ENCODE results near the gene IL10RA. TPM values are rescaled to one million over a fixed set of nuclear protein-coding genes. Genes with fewer than 3 reads are reported as not detected.
"Not testable (repeated sequence)": the region's sequence is repeated elsewhere in the genome, so short reads cannot be mapped to it uniquely, and the experiment has no call there.

Gene IL10RA
- total RNA-seq, 4 donors from 2014 or later: 23.2 to 65.9 (median 44.4) TPM

DNA sequence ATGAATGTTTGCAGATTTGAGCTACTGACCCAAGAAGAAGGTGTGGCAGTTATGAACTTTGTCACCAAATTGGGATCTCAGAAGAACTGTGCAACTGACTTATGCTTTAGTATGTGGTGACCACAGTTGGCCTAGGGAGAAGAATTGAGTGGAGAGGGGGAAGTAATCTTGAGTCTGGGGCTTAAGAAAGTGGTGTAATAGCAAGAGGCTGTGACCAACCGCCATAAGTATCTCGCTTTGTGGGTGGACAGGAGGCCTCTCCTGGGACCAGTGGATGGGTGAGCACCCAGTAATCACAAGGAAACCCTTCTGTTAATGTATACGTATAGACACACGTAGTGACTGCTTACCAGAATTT, 12.7 kb upstream of the IL10RA start:
- DNase-seq (ENCODE audit: low spot score): no peak
- TF ChIP-seq, protein P1, sequence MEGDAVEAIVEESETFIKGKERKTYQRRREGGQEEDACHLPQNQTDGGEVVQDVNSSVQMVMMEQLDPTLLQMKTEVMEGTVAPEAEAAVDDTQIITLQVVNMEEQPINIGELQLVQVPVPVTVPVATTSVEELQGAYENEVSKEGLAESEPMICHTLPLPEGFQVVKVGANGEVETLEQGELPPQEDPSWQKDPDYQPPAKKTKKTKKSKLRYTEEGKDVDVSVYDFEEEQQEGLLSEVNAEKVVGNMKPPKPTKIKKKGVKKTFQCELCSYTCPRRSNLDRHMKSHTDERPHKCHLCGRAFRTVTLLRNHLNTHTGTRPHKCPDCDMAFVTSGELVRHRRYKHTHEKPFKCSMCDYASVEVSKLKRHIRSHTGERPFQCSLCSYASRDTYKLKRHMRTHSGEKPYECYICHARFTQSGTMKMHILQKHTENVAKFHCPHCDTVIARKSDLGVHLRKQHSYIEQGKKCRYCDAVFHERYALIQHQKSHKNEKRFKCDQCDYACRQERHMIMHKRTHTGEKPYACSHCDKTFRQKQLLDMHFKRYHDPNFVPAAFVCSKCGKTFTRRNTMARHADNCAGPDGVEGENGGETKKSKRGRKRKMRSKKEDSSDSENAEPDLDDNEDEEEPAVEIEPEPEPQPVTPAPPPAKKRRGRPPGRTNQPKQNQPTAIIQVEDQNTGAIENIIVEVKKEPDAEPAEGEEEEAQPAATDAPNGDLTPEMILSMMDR (IDR thresholded peaks at IDR 0.05): no peak
- ATAC-seq (ENCODE audit: low FRiP score): no peak

DNA sequence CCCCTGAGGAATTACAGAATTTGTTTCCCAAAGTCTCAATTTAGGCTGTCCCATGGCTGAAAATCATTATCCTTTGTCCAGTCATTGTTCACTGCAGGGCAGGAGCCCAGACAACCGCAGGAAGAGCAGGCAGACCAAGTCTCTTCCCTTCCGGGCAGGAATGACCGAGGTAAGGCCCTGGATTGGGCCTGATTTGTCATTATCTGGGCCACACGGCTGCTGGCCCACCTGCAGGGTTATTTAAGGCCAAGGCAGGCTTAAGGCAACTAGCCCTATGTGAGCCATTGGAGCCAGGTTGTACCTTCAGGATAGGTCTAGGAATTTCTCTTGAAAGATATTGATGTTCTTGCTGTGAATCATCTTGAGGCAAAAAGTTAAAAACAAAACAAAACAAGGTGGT, 9.7 kb upstream of the IL10RA start:
- DNase-seq (ENCODE audit: low spot score): no peak
- no peak for ATAC-seq (ENCODE audit: low FRiP score)
- TF ChIP-seq, protein P1 (IDR thresholded peaks at IDR 0.05): no peak

DNA sequence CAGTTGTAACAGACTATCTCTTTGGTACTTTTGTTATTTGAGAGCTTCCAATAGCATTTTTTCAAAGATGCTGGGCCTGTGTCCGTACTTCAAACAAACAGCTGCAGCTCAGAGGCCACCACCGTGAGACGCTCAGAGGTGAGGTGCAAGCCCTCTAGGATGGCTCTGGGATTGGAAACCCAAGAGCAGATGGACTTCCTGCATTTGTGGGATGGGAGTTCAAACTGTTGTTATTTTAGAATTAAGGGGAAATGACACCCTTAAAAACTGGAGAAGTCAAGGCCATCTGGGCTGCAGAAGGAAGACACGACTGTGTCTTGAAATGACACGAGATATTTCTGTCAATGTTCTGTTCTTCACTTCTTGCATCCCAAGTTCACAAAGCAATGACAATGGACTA, 9.2 kb upstream of the IL10RA start:
- ATAC-seq (ENCODE audit: low FRiP score) (no peak), DNase-seq (ENCODE audit: low spot score) (no peak)
- TF ChIP-seq, protein P1 (IDR thresholded peaks at IDR 0.05): no peak

GRCh38 chr11:117977612-117978264, 8.5 kb upstream of the IL10RA start:
- not testable (repeated sequence) for DNase-seq (ENCODE audit: low spot score); ATAC-seq (ENCODE audit: low FRiP score)

GRCh38 chr11:117978291-117978910, 7.8 kb upstream of the IL10RA start:
- DNase-seq (ENCODE audit: low spot score); ATAC-seq (ENCODE audit: low FRiP score): not testable (repeated sequence)

GRCh38 chr11:117978991-117979390, 7.2 kb upstream of the IL10RA start:
- DNase-seq (ENCODE audit: low spot score): no peak
- ATAC-seq (ENCODE audit: low FRiP score): no peak
- TF ChIP-seq, protein P1 (IDR thresholded peaks at IDR 0.05): no peak

GRCh38 chr11:117979481-117980211, 6.5 kb upstream of the IL10RA start:
- ATAC-seq (ENCODE audit: low FRiP score) (no peak), DNase-seq (ENCODE audit: low spot score) (no peak)
- TF ChIP-seq, protein P1 (IDR thresholded peaks at IDR 0.05): no peak

DNA sequence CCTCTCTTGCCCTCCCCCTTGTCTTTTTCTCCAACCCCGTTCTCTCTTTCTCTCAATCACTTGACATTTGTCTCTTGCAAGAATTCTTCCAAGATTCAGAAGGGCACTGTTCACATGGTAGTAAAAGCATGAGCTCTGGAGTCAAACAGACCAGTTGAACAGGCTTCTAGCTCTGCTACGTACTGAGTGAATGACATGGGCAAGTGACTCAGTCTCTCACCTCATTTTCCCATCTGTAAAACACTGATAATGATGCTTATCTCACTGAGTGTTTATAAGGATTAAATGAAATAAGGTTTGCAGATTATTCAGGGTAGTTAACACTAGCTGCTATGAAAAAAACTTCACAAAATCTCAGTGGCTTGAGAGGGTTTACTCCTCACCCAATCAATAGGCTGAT, 5.9 kb upstream of the IL10RA start:
- TF ChIP-seq, protein P1 (IDR thresholded peaks at IDR 0.05): no peak
- ATAC-seq (ENCODE audit: low FRiP score) (no peak), DNase-seq (ENCODE audit: low spot score) (no peak)
